IMR-90 (cell line): ENCODE results near the gene CXADR. TPM values are rescaled to one million over a fixed set of nuclear protein-coding genes. Genes with fewer than 3 reads are reported as not detected.

ENCODE experiments used
- ATAC-seq: fragments of 200-7000 bp; cut with Tn5 transposase; 2 replicates; pipeline ENCODE4 v1.9.1; 2020; ENCODE audit warnings: low read depth, mild to moderate bottlenecking, moderate library complexity
- BruUV-seq: library from RNA; stranded (reverse); fragments of 400-500 nt; replicated peaks from 2 replicates; lab custom pipeline; 2021; lab: Mats Ljungman, UMichigan
- CTCF ChIA-PET: fragments of 300-600 bp; formaldehyde crosslinking; extraction: SDS; loops from one replicate; lab custom pipeline; 2021; ENCODE audit warnings: antibody characterized with exemption; lab: Yijun Ruan, JAX
- POLR2A ChIA-PET: fragments of 300-600 bp; sonication (Branson Sonifier 250); formaldehyde crosslinking; loops from one replicate; lab custom pipeline; 2022; ENCODE audit warnings: antibody characterized with exemption; ENCODE audit not compliant: unreplicated experiment; lab: Charles Lee
- DNase-seq: peaks from one replicate; pipeline ENCODE4 v3.0.0; 2013
- H2AFZ ChIP-seq: replicated peaks from 2 replicates; pipeline ENCODE3; 2013; ENCODE audit warnings: low read length, mild to moderate bottlenecking; ENCODE audit not compliant: poor library complexity
- H2AK5ac ChIP-seq: 2 replicates; pipeline ENCODE4 v1.6.1; 2013; ENCODE audit warnings: low read depth, low read length, inconsistent platforms
- H2AK9ac ChIP-seq: replicated peaks from 2 replicates; pipeline ENCODE3; 2013; ENCODE audit warnings: mild to moderate bottlenecking, low read depth, low read length, moderate library complexity; ENCODE audit not compliant: poor library complexity
- H2BK120ac ChIP-seq: 2 replicates; pipeline ENCODE4 v1.6.1; 2013; ENCODE audit warnings: low read depth, low read length, inconsistent platforms
- H2BK15ac ChIP-seq: 3 replicates; pipeline ENCODE4 v1.6.1; 2013; ENCODE audit warnings: low read depth, low read length, inconsistent platforms
- H2BK20ac ChIP-seq: 2 replicates; pipeline ENCODE4 v1.6.1; 2013; ENCODE audit warnings: low read depth, mild to moderate bottlenecking, inconsistent platforms, low read length, moderate library complexity
- H2BK5ac ChIP-seq: 2 replicates; pipeline ENCODE4 v1.6.1; 2013; ENCODE audit warnings: mild to moderate bottlenecking, low read depth, low read length, inconsistent platforms; ENCODE audit not compliant: poor library complexity, severe bottlenecking
- H3K14ac ChIP-seq: replicated peaks from 2 replicates; pipeline ENCODE4 v1.6.1; 2013; ENCODE audit warnings: low read depth, low read length, inconsistent platforms
- H3K18ac ChIP-seq: 2 replicates; pipeline ENCODE4 v1.6.1; 2013; ENCODE audit warnings: low read depth, low read length, control low read depth
- H3K23ac ChIP-seq: 2 replicates; pipeline ENCODE4 v1.6.1; 2013; ENCODE audit warnings: low read depth, low read length, inconsistent platforms
- H3K27ac ChIP-seq: 2 replicates; pipeline ENCODE4 v1.5.1; 2013; ENCODE audit warnings: mild to moderate bottlenecking, control low read depth, low read length; ENCODE audit not compliant: insufficient read depth
- H3K27me3 ChIP-seq: 2 replicates; pipeline ENCODE4 v1.6.1; 2013; ENCODE audit warnings: low read length; ENCODE audit not compliant: control insufficient read depth, insufficient read depth
- H3K36me3 ChIP-seq: 2 replicates; pipeline ENCODE4 v1.6.1; 2013; ENCODE audit warnings: low read length, mixed read lengths; ENCODE audit not compliant: control insufficient read depth, insufficient read depth
- H3K4ac ChIP-seq: 2 replicates; pipeline ENCODE4 v1.6.1; 2013; ENCODE audit warnings: low read depth, low read length, inconsistent platforms
- H3K4me1 ChIP-seq: 2 replicates; pipeline ENCODE4 v1.6.1; 2013; ENCODE audit warnings: low read length, mixed read lengths; ENCODE audit not compliant: control insufficient read depth, insufficient read depth
- H3K4me2 ChIP-seq: 2 replicates; pipeline ENCODE4 v1.6.1; 2013; ENCODE audit warnings: low read depth, mild to moderate bottlenecking, control low read depth, low read length, moderate library complexity
- H3K4me3 ChIP-seq: 2 replicates; pipeline ENCODE4 v1.5.1; 2013; ENCODE audit warnings: low read depth, mild to moderate bottlenecking, control low read depth, low read length, moderate library complexity; ENCODE audit not compliant: insufficient read depth
- H3K56ac ChIP-seq: 2 replicates; pipeline ENCODE4 v1.6.1; 2013; ENCODE audit warnings: low read length, inconsistent platforms; ENCODE audit not compliant: insufficient read depth; ENCODE audit errors: extremely low read depth
- H3K79me1 ChIP-seq, 2 experiments: 2 replicates each; pipeline ENCODE4 v1.6.1; 2013; ENCODE audit warnings: low read length in 2 of 2, inconsistent platforms in 1 of 2, low read depth in 1 of 2
- H3K9ac ChIP-seq: 2 replicates; pipeline ENCODE4 v1.6.1; 2013; ENCODE audit warnings: low read depth, low read length, control low read depth
- H3K9me1 ChIP-seq: 2 replicates; pipeline ENCODE4 v1.6.1; 2013; ENCODE audit warnings: low read length, inconsistent platforms; ENCODE audit not compliant: insufficient read depth
- H3K9me3 ChIP-seq: 2 replicates; pipeline ENCODE4 v1.6.1; 2013; ENCODE audit warnings: low read length; ENCODE audit not compliant: control insufficient read depth, insufficient read depth
- H4K20me1 ChIP-seq: 2 replicates; pipeline ENCODE4 v1.6.1; 2013; ENCODE audit warnings: low read length, inconsistent platforms; ENCODE audit not compliant: insufficient read depth
- H4K5ac ChIP-seq: 2 replicates; pipeline ENCODE4 v1.6.1; 2013; ENCODE audit warnings: mild to moderate bottlenecking, low read depth, low read length, control low read depth
- H4K8ac ChIP-seq, 2 experiments: 2 replicates each; pipeline ENCODE4 v1.6.1; 2013; ENCODE audit warnings: low read depth in 2 of 2, low read length in 2 of 2, control low read depth in 1 of 2, inconsistent platforms in 1 of 2
- H4K91ac ChIP-seq: 2 replicates; pipeline ENCODE4 v1.6.1; 2013; ENCODE audit warnings: low read depth, low read length, inconsistent platforms; ENCODE audit not compliant: insufficient read depth
- CHD1 ChIP-seq: IDR thresholded peaks from 2 replicates; pipeline ENCODE4 v1.6.1; 2012; ENCODE audit warnings: low read depth, low read length, improper control_type of control experiment
- MAFK ChIP-seq: IDR thresholded peaks from 2 replicates; pipeline ENCODE4 v1.6.1; 2012; ENCODE audit warnings: low read depth, low read length, improper control_type of control experiment
- NFE2L2 ChIP-seq: fragments of 150-350 bp; IDR thresholded peaks from 2 replicates; pipeline ENCODE4 v1.6.1; 2016; ENCODE audit warnings: low read depth, mild to moderate bottlenecking, low read length
- RCOR1 ChIP-seq: IDR thresholded peaks from 2 replicates; pipeline ENCODE4 v1.6.1; 2012; ENCODE audit warnings: mild to moderate bottlenecking, low read length, improper control_type of control experiment; ENCODE audit not compliant: insufficient replicate concordance
- WGBS, 2 experiments: methylation state at CpG; one replicate each; pipeline versions ENCODE4 v1.1.5 to v1.1.7; 2013; ENCODE audit warnings: missing lambda C conversion rate in 2 of 2; ENCODE audit not compliant: insufficient read length in 1 of 2; ENCODE audit errors: extremely low coverage in 2 of 2; 5-methylcytosine and 5-hydroxymethylcytosine counted together
- dilution Hi-C: fragments of 300-500 bp; cut with HindIII; formaldehyde crosslinking; loops from one replicate; pipeline ENCODE4 v1.14.3; 2018; ENCODE audit warnings: low sequenced_read_pairs; ENCODE audit not compliant: unreplicated experiment
- in situ Hi-C: fragments of 300-500 bp; cut with MboI; formaldehyde crosslinking; loops from 3 replicates; pipeline ENCODE4 v1.14.3; 2019; ENCODE audit warnings: low sequenced_read_pairs, inconsistent platforms, mixed read lengths
- intact Hi-C: fragments of 100-400 bp; cut with micrococcal nuclease; formaldehyde crosslinking; loops from 2 replicates; pipeline ENCODE4 v1.10.0; 2022
- polyA plus RNA-seq, 3 experiments: library from polyadenylated mRNA; depleted of rRNA; stranded (reverse); fragments of >200 nt; gene quantifications; 2 replicates each; pipeline ENCODE4 v1.2.3, GENCODE V29; 2012; ENCODE audit warnings: low replicate concordance in 1 of 3
- total RNA-seq: library from RNA; depleted of rRNA; stranded (reverse); fragments of >200 nt; gene quantifications from 2 replicates; pipeline ENCODE4 v1.2.3, GENCODE V29; 2012
- TF ChIP-seq, protein P1 (sequence below): conservative IDR thresholded peaks from 2 replicates; pipeline ENCODE4 v1.5.1; 2012; ENCODE audit warnings: mild to moderate bottlenecking, low read depth, low read length, improper control_type of control experiment

CXADR gene
- total and polyA plus RNA-seq, 2 of the 4 experiments (the other 2 are of a cell fraction): 0.21 to 1.1 TPM

DNA sequence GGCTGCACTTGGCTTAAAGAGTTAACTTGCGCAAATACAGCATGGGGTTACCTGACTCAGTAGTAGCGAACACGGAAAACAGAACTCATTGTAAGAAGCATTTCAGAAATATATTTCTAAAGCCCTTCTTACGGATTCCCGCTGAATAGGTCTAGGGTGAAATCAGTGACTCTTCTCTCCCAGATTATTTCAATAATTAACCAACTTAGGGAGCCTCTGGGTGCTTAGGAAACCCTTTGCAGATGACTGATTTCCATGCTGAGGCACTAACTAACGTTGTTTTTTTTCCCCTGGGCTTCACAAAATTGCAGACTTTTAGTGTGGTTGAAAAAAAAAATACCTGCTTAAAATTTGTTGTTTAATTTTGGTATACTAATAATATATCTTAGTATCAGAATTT lies 59.6 kb downstream of the CXADR start:
- Histone ChIP-seq H3K4me3 (no peak overlapping the region), H2BK15ac (no peak overlapping the region), H3K9me1 (no peaks in the 10 kb centered on the region), H3K4me1 (no peaks in the 10 kb centered on the region), H3K23ac (no peak overlapping the region), H3K4ac (no peak overlapping the region), H3K18ac (no peak overlapping the region), H3K4me2 (no peak overlapping the region), H3K36me3 (no peaks in the 10 kb centered on the region), H4K20me1 (no peaks in the 10 kb centered on the region), H2AFZ (no peak overlapping the region), H4K5ac (no peak overlapping the region), H3K79me1 (no peaks in the 10 kb centered on the region), H2AK5ac (no peak overlapping the region), H3K27ac (no peak overlapping the region), H2BK5ac (no peak overlapping the region), H3K27me3 (peaks cover 6% of the 10 kb centered on the region; the same call in 1 of the 2 replicates), H2BK20ac (no peak overlapping the region), H2BK120ac (no peak overlapping the region), H2AK9ac (no peak overlapping the region), H3K9me3 (no peaks in the 10 kb centered on the region), H3K56ac (no peak overlapping the region), H3K14ac (no peak overlapping the region), H3K9ac (no peak overlapping the region), H4K8ac (no peak overlapping the region), H4K91ac (no peak overlapping the region)
- TF ChIP-seq MAFK (no peak), CHD1 (no peak), RCOR1 (no peak), NFE2L2 (no peak)
- TF ChIP-seq, protein P1, sequence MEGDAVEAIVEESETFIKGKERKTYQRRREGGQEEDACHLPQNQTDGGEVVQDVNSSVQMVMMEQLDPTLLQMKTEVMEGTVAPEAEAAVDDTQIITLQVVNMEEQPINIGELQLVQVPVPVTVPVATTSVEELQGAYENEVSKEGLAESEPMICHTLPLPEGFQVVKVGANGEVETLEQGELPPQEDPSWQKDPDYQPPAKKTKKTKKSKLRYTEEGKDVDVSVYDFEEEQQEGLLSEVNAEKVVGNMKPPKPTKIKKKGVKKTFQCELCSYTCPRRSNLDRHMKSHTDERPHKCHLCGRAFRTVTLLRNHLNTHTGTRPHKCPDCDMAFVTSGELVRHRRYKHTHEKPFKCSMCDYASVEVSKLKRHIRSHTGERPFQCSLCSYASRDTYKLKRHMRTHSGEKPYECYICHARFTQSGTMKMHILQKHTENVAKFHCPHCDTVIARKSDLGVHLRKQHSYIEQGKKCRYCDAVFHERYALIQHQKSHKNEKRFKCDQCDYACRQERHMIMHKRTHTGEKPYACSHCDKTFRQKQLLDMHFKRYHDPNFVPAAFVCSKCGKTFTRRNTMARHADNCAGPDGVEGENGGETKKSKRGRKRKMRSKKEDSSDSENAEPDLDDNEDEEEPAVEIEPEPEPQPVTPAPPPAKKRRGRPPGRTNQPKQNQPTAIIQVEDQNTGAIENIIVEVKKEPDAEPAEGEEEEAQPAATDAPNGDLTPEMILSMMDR: no peak
- no CpG with 5 or more reads among the region's 6 CpGs for WGBS, 2 experiments
- no TSS peak for BruUV-seq
- ATAC-seq: no peak
- no peak for DNase-seq
- ChIA-PET POLR2A (no interaction called here), CTCF (no interaction called here)
- in situ Hi-C loops (no loop called here), intact Hi-C loops (no loop called here), dilution Hi-C loops (no loop called here)
